ENCODE data around the gene MPST.

DNA sequence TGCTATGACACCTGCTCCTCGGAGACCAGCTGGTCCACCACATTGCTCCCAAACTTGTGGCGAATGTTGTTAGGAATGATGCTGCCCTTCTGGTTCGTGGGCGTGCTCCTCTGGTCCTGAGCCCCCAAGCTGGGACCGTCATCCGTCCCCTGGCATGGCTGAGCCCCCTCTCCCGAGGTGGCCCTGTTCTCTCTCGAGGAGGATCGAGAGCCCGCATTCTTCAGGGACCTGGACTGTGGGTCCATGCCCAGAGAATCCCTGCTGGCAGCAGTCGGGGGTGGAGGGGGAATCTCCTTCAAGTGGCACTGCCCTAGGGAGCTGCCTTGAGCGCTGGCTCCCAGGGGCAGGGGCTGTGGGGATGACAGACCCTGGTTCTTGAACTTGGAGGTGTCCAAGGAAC lies 17.7 kb upstream of the MPST start:
- TF ChIP-seq, protein P1, sequence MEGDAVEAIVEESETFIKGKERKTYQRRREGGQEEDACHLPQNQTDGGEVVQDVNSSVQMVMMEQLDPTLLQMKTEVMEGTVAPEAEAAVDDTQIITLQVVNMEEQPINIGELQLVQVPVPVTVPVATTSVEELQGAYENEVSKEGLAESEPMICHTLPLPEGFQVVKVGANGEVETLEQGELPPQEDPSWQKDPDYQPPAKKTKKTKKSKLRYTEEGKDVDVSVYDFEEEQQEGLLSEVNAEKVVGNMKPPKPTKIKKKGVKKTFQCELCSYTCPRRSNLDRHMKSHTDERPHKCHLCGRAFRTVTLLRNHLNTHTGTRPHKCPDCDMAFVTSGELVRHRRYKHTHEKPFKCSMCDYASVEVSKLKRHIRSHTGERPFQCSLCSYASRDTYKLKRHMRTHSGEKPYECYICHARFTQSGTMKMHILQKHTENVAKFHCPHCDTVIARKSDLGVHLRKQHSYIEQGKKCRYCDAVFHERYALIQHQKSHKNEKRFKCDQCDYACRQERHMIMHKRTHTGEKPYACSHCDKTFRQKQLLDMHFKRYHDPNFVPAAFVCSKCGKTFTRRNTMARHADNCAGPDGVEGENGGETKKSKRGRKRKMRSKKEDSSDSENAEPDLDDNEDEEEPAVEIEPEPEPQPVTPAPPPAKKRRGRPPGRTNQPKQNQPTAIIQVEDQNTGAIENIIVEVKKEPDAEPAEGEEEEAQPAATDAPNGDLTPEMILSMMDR (conservative IDR thresholded peaks at IDR 0.05; ENCODE audit: low read length): no peak
- TF ChIP-seq EZH2phosphoT487 (IDR thresholded peaks at IDR 0.05; ENCODE audit: borderline replicate concordance): no peak

All from Loucy (cell line).